ENCODE data around the gene HBQ1.
"Not testable (repeated sequence)": the region's sequence is repeated elsewhere in the genome, so short reads cannot be mapped to it uniquely, and the experiment has no call there.

The HBQ1 gene

DNA sequence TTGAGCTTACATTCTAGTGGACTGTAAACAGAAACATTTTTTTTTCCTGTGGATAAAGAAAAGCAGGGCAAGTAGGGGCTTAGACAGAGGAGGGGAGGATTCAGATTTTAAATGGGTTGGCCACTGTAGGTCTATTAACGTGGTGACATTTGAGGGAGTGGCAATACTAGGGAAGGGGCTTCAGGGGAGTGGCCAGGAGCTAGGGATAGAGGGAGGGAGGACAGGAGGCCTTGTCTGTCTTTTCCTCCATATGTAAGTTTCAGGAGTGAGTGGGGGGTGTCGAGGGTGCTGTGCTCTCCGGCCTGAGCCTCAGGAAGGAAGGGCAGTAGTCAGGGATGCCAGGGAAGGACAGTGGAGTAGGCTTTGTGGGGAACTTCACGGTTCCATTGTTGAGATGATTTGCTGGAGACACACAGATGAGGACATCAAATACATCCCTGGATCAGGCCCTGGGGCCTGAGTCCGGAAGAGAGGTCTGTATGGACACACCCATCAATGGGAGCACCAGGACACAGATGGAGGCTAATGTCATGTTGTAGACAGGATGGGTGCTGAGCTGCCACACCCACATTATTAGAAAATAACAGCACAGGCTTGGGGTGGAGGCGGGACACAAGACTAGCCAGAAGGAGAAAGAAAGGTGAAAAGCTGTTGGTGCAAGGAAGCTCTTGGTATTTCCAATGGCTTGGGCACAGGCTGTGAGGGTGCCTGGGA, 21.0 kb upstream of the HBQ1 start:
- no peak overlapping the region for H3K4me3 ChIP-seq (ENCODE audit: low read depth, low read length)

GRCh38 chr16:160242-160641, 20.0 kb upstream of the HBQ1 start:
- DNase-seq (ENCODE audit: low read depth); H3K4me3 ChIP-seq (ENCODE audit: low read depth, low read length): not testable (repeated sequence)

More for the DNA sequence above, 21.0 kb upstream of the HBQ1 start:
- no peak for DNase-seq (ENCODE audit: low read depth)

DNA sequence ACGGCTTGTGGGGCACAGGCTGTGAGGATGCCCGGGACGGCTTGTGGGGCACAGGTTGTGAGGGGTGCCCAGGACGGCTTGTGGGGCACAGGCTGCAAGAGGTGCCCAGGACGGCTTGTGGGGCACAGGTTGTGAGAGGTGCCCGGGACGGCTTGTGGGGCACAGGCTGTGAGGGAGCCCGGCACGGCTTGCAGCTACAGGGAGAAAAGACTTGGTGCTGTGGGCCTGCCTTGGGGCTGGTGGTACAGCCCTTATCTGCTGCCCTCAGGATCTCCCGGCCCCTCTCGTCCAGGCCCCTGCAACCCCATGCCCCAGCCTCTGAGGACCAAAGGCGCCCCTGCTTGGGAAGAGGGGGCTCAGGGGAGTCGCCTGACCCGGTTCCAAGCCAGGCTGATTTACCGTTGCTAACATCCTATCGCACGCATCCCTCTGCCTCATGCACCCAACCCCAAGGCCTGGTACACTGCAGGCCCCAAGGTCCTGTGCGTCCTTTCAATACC, 19.5 kb upstream of the HBQ1 start:
- H3K4me3 ChIP-seq (ENCODE audit: low read depth, low read length) = no peak overlapping the region
- no peak for DNase-seq (ENCODE audit: low read depth)

GRCh38 chr16:162271-162991, 17.8 kb upstream of the HBQ1 start:
- no peak overlapping the region for H3K4me3 ChIP-seq (ENCODE audit: low read depth, low read length)
- DNase-seq (ENCODE audit: low read depth) = no peak

DNA sequence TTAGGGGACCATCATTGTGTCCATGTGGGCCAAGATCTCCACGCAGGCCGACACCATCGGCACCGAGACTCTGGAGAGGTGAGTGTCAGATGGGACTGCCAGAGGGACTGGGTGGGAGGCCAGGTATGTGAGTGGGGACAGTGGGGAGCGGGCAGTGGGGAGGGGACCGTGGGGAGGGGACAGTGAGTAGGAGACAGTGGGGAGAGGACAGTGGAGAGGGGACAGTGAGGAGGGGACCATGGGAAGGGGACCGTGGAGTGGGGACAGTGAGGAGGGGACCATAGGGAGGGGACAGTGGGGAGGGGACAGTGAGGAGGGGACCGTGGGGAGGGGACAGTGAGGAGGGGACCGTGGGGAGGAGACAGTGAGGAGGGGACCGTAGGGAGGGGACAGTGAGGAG, 17.1 kb upstream of the HBQ1 start:
- DNase-seq (ENCODE audit: low read depth); H3K4me3 ChIP-seq (ENCODE audit: low read depth, low read length): not testable (repeated sequence)

- H3K4me3 ChIP-seq (ENCODE audit: low read depth, low read length) = not testable (repeated sequence)
Measured at GRCh38 chr16:163696-164095, 16.6 kb upstream of the HBQ1 start.

DNA sequence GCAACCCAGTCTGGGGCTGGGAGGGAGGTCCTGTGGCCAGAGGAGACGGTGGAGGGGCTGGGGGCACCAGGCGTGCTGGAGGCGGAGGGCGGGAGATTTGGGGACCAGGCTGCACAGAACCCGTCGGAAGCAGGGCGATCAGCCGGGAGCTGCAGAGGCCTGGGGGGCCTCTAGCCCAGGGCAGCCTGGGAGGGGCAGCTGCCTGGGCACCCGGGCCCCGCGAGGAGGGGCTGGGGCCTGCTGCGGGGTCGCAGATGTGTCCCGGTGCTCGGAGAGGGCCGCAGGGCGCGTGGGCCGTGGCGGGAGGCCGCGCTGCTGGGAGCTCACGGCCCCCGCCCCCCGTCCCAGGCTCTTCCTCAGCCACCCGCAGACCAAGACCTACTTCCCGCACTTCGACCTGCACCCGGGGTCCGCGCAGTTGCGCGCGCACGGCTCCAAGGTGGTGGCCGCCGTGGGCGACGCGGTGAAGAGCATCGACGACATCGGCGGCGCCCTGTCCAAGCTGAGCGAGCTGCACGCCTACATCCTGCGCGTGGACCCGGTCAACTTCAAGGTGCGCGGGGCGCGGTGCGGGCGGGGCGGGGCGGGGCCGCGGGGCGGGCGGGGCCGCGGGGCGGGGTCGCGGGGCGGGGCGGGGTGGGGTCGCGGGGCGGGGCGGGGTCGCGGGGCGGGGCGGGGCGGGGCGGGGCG, 16.0 kb upstream of the HBQ1 start:
- H3K4me3 ChIP-seq (ENCODE audit: low read depth, low read length); DNase-seq (ENCODE audit: low read depth): not testable (repeated sequence)

More at GRCh38 chr16:163696-164095, 16.6 kb upstream of the HBQ1 start:
- not testable (repeated sequence) for DNase-seq (ENCODE audit: low read depth)

GRCh38 chr16:164827-165538, 15.3 kb upstream of the HBQ1 start:
- peak overlapping the region; percentile 32 for H3K4me3 ChIP-seq (ENCODE audit: low read depth, low read length)
- DNase-seq (ENCODE audit: low read depth) = no peak

- peak within 1 kb of the TSS; percentile 32 for H3K4me3 ChIP-seq (ENCODE audit: low read depth, low read length)
- DNase-seq (ENCODE audit: low read depth) = no peak
Measured at GRCh38 chr16:165539-166374, 14.5 kb upstream of the HBQ1 start, which contains the start of gene HBM. TSS of gene HBM (plus strand) at chr16:165978. CDS start at chr16:165998, 20 bp downstream.

- DNase-seq (ENCODE audit: low read depth) = no peak
- no peak overlapping the region for H3K4me3 ChIP-seq (ENCODE audit: low read depth, low read length)
Measured at GRCh38 chr16:166375-167121, 13.7 kb upstream of the HBQ1 start.

GRCh38 chr16:167122-167690, 13.1 kb upstream of the HBQ1 start:
- no peak overlapping the region for H3K4me3 ChIP-seq (ENCODE audit: low read depth, low read length)
- no peak for DNase-seq (ENCODE audit: low read depth)

DNA sequence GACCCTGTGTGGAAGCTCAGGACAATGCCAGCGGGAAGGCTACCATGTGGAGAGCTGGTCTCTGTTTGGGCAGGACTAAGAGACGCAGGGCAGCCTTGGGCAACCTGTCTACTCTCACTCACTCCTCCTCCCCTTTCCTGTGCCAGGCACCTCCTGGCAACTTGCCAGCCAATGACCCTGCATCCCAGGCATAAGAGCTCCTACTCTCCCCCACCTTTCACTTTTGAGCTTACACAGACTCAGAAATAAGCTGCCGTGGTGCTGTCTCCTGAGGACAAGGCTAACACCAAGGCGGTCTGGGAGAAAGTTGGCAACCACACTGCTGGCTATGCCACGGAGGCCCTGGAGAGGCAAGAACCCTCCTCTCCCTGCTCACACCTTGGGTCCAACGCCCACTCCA, 11.8 kb upstream of the HBQ1 start:
- DNase-seq (ENCODE audit: low read depth) = no peak
- no peak overlapping the region for H3K4me3 ChIP-seq (ENCODE audit: low read depth, low read length)

DNA sequence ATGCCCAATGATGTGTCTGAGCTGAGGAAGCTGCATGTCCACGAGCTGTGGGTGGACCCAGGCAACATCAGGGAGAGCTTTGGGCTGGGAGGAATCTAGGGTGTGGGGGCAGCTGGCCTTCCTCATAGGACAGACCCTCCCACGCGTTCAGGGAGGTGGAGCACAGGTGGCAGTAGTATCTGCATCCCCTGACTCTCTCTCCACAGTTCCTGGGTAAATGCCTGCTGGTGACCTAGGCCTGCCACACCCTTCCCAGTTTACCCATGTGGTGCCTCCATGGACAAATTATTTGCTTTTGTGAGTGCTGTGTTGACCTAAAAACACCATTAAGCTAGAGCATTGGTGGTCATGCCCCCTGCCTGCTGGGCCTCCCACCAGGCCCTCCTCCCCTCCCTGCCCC, 11.2 kb upstream of the HBQ1 start:
- H3K4me3 ChIP-seq (ENCODE audit: low read depth, low read length) = no peak overlapping the region

DNA sequence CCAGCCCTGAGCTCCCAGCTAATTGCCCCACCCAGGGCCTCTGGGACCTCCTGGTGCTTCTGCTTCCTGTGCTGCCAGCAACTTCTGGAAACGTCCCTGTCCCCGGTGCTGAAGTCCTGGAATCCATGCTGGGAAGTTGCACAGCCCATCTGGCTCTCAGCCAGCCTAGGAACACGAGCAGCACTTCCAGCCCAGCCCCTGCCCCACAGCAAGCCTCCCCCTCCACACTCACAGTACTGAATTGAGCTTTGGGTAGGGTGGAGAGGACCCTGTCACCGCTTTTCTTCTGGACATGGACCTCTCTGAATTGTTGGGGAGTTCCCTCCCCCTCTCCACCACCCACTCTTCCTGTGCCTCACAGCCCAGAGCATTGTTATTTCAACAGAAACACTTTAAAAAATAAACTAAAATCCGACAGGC, 10.2 kb upstream of the HBQ1 start:
- not testable (repeated sequence) for H3K4me3 ChIP-seq (ENCODE audit: low read depth, low read length); DNase-seq (ENCODE audit: low read depth)

More for the DNA sequence above, 11.2 kb upstream of the HBQ1 start:
- no peak for DNase-seq (ENCODE audit: low read depth)

GRCh38 chr16:170788-171187, 9.5 kb upstream of the HBQ1 start:
- H3K4me3 ChIP-seq (ENCODE audit: low read depth, low read length) = no peak overlapping the region
- DNase-seq (ENCODE audit: low read depth) = no peak

- H3K4me3 ChIP-seq (ENCODE audit: low read depth, low read length); DNase-seq (ENCODE audit: low read depth): not testable (repeated sequence)
Measured at GRCh38 chr16:172374-172941, 7.8 kb upstream of the HBQ1 start, which contains the start of gene HBA2. TSS of gene HBA2 (plus strand) at chr16:172876. CDS start at chr16:172913, 37 bp downstream.

DNA sequence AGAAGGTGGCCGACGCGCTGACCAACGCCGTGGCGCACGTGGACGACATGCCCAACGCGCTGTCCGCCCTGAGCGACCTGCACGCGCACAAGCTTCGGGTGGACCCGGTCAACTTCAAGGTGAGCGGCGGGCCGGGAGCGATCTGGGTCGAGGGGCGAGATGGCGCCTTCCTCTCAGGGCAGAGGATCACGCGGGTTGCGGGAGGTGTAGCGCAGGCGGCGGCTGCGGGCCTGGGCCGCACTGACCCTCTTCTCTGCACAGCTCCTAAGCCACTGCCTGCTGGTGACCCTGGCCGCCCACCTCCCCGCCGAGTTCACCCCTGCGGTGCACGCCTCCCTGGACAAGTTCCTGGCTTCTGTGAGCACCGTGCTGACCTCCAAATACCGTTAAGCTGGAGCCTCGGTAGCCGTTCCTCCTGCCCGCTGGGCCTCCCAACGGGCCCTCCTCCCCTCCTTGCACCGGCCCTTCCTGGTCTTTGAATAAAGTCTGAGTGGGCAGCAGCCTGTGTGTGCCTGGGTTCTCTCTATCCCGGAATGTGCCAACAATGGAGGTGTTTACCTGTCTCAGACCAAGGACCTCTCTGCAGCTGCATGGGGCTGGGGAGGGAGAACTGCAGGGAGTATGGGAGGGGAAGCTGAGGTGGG, 6.9 kb upstream of the HBQ1 start:
- DNase-seq (ENCODE audit: low read depth); H3K4me3 ChIP-seq (ENCODE audit: low read depth, low read length): not testable (repeated sequence)
